Ovary (tissue), 9 donors: ENCODE data around the gene PPM1H. TPM values are rescaled to one million over a fixed set of nuclear protein-coding genes. Genes with fewer than 3 reads are reported as not detected.

Source experiments
- DNase-seq, 5 donors: peaks; one replicate each; pipeline ENCODE4 v3.0.0-alpha.2; 2019 to 2020
- H3K27ac ChIP-seq, 2 donors: fragments of 200-600 bp; one replicate each; pipeline versions ENCODE4 v1.5.1 to v1.8.0; 2019 to 2022
- H3K27me3 ChIP-seq: fragments of 200-600 bp; one replicate; pipeline ENCODE4 v1.8.0; 2022
- H3K36me3 ChIP-seq: fragments of 200-600 bp; sonication (generic); one replicate; pipeline ENCODE4 v1.5.1; 2019
- H3K4me1 ChIP-seq: one replicate; pipeline ENCODE4 v1.8.1; 2013; ENCODE audit warnings: mild to moderate bottlenecking, moderate library complexity; ENCODE audit not compliant: insufficient read depth
- H3K4me3 ChIP-seq: fragments of 200-600 bp; sonication (generic); one replicate; pipeline ENCODE4 v1.5.1; 2017
- H3K9me3 ChIP-seq, 2 donors: fragments of 200-600 bp in 1 of 2; sonication (generic) in 1 of 2; one replicate each; pipeline versions ENCODE4 v1.5.1 to v1.8.1; 2013 to 2019; ENCODE audit warnings: mild to moderate bottlenecking in 1 of 2, moderate library complexity in 1 of 2
- EP300 ChIP-seq: sonication (generic); formaldehyde crosslinking; IDR thresholded peaks from one replicate; pipeline ENCODE4 v1.6.1; 2017; ENCODE audit warnings: antibody characterized with exemption
- POLR2A ChIP-seq: fragments of 450-650 bp; IDR thresholded peaks from one replicate; pipeline ENCODE4 v1.6.1; 2017; ENCODE audit warnings: antibody characterized with exemption, mild to moderate bottlenecking, moderate library complexity
- WGBS, 3 donors: extraction: QIAGEN DNeasy Blood & Tissue Kit in 1 of 3; methylation state at CpG; one replicate each; pipeline versions ENCODE4 v1.1.5 to v1.1.7; 2013 to 2017; 5-methylcytosine and 5-hydroxymethylcytosine counted together
- intact Hi-C, 4 donors: fragments of 100-400 bp; cut with DNase I; formaldehyde crosslinking; loops; one replicate each; pipeline versions ENCODE4 v1.11.0 to v1.15.1; 2022 to 2023
- polyA plus RNA-seq, 2 donors: library from polyadenylated mRNA; stranded (reverse); fragments of 200-250 nt in 1 of 2; fragments of 350-450 nt in 1 of 2; fragmentation: Illumina TruSeq in 1 of 2; extraction: RNeasy Lipid Tissue Mini Kit (QIAGEN cat#74804) in 1 of 2; gene quantifications; one replicate each; pipeline ENCODE4 v1.2.3, GENCODE V29; 2013 to 2014
- total RNA-seq, 7 donors: library from RNA; depleted of rRNA in 2 of 7; stranded (reverse); fragments of >200 nt in 2 of 7; fragmentation: NEBNext Ultra II Directional in 3 of 7; extraction: Animal tissue kit (Norgen Biotek cat#: 25700) in 3 of 7; gene quantifications; one replicate each; pipeline versions ENCODE4 v1.1.0 to v1.2.4, GENCODE V29; 2016 to 2023
- TF ChIP-seq, protein P1 (sequence below), 3 donors: fragments of 450-650 bp in 2 of 3; fragments of 200-600 bp in 1 of 3; IDR thresholded peaks; one replicate each; pipeline versions ENCODE4 v1.5.1 to v1.8.0; 2016 to 2022; ENCODE audit warnings: antibody characterized with exemption in 3 of 3, mild to moderate bottlenecking in 1 of 3
- donor health status: DM: no; HTN: no; CAD: no; lungs with moderate emphysema.
- donor health status: DM: no; HTN: no; CAD: no.
- donor health status: Bipolar disorder and iron deficiency.
- donor health status: DM: yes; HTN: yes; CAD: no.
- donor health status: DM: no; HTN: no; CAD: no.
- donor health status: DM: yes; HTN: yes; CAD: no.

PPM1H gene
- total and polyA plus RNA-seq, 9 donors, result 1.6 to 45.4 (median 12.0) TPM

DNA sequence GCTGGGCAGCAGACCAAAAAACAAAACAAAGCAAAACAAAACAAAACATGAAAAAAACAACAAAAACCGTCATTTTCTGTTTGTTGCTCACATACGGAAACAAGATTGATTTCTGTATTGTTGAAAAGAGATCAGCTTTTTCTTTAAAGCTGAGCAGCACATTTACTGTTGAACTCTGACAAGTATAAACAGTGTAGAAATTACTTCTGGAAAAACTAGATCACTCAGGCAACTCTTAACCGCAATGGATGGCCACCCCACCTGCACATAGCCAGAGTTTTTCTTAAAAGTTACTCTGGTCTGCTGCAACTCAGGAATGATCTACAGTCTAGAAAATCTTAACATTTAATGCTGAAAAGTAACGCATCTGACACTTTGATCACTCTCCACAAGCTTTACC is 80.9 kb downstream of the PPM1H start:
- H3K27ac ChIP-seq, result no peak overlapping the region
- no peak for DNase-seq
- H3K27me3 ChIP-seq, result no peaks in the 10 kb centered on the region
- WGBS, 3 donors, result 29 to 54% (median 36%) methylated on average over 4 of the region's 4 CpGs
- H3K36me3 ChIP-seq, result no peaks in the 10 kb centered on the region
- TF ChIP-seq, protein P1, sequence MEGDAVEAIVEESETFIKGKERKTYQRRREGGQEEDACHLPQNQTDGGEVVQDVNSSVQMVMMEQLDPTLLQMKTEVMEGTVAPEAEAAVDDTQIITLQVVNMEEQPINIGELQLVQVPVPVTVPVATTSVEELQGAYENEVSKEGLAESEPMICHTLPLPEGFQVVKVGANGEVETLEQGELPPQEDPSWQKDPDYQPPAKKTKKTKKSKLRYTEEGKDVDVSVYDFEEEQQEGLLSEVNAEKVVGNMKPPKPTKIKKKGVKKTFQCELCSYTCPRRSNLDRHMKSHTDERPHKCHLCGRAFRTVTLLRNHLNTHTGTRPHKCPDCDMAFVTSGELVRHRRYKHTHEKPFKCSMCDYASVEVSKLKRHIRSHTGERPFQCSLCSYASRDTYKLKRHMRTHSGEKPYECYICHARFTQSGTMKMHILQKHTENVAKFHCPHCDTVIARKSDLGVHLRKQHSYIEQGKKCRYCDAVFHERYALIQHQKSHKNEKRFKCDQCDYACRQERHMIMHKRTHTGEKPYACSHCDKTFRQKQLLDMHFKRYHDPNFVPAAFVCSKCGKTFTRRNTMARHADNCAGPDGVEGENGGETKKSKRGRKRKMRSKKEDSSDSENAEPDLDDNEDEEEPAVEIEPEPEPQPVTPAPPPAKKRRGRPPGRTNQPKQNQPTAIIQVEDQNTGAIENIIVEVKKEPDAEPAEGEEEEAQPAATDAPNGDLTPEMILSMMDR (IDR thresholded peaks at IDR 0.05), result no peak
- no peak for TF ChIP-seq EP300
- TF ChIP-seq POLR2A, result no peak
- no peak overlapping the region for H3K4me3 ChIP-seq
- no peaks in the 10 kb centered on the region for H3K9me3 ChIP-seq
- peaks cover 6% of the 10 kb centered on the region for H3K4me1 ChIP-seq
- intact Hi-C loops, result no loop called here

DNA sequence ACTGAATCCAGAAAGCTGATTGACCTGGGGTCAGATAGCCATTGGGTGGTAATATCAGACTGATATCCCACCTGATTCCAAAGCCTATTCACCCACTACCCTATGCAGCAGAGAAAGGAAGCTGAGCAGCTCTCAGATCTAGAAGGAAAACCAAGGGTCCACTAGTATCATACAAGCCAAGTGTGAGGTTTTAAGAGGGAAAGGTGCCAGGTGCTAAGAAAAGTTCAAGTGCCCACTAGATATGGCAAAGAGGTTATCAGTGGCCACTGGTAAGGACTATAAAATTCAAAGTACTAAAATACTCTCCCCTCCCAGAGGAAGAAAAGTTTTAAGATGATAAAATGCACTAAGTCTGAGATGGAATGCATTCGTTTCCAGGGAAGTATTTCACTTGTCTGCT is 85.6 kb downstream of the PPM1H start:
- H3K27me3 ChIP-seq, result no peaks in the 10 kb centered on the region
- no peaks in the 10 kb centered on the region for H3K9me3 ChIP-seq
- H3K4me1 ChIP-seq, result peaks cover 6% of the 10 kb centered on the region
- H3K27ac ChIP-seq, result no peak overlapping the region
- DNase-seq, result no peak
- intact Hi-C loops, result no loop called here
- H3K36me3 ChIP-seq, result no peaks in the 10 kb centered on the region
- WGBS, 3 donors, result 44 to 67% (median 47%) methylated on average over 1 of the region's 1 CpG
- H3K4me3 ChIP-seq, result no peak overlapping the region
- TF ChIP-seq EP300 (no peak), POLR2A (no peak)
- TF ChIP-seq, protein P1 (IDR thresholded peaks at IDR 0.05), result no peak

DNA sequence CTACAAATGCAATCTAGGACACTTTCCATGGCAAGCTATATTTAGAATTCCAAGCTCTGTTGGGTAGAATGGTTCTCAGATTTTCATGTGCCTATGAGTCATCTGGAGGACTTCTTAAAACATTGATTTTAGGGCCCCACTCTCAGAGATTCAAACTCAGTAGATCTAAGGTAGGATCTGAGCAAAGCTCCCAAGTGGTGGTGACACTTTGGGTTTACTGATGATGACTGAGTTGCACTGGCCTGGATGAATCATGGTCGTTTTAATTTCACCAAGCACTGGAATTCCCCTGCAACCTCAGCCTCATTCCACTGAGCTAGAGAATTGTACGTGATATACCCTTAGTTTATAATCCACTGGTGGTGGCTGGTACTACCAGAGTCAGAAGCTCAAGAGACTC is 86.5 kb downstream of the PPM1H start:
- intact Hi-C loops, result no loop called here
- TF ChIP-seq, protein P1 (IDR thresholded peaks at IDR 0.05), result no peak
- no peak for TF ChIP-seq POLR2A
- TF ChIP-seq EP300, result no peak
- Histone ChIP-seq H3K9me3 (no peaks in the 10 kb centered on the region), H3K36me3 (no peaks in the 10 kb centered on the region), H3K27me3 (no peaks in the 10 kb centered on the region), H3K27ac (no peak overlapping the region), H3K4me3 (no peak overlapping the region), H3K4me1 (no peaks in the 10 kb centered on the region)
- DNase-seq, result no peak
- WGBS, 3 donors, result 70 to 77% (median 76%) methylated on average over 2 of the region's 2 CpGs

DNA sequence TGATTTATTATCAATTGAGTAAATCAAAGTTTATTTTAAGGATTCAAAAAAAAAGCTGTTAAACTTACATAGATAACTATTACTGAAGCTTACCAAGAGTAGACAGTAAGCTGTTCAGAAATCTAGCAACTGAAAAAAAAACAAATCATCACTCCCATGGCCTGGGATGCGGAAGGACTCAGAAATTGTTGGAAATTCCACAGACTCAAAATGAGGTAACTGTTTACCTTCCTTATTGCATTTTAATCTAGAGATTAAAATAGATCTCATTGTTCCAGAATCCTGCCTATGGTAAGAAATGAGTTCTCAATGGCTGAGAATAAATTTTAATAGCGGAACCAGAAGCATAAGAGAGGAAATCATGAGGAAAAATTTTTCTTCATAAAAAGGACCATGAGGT is 87.2 kb downstream of the PPM1H start:
- Histone ChIP-seq H3K36me3 (no peaks in the 10 kb centered on the region), H3K9me3 (no peaks in the 10 kb centered on the region), H3K27ac (no peak overlapping the region), H3K4me1 (no peaks in the 10 kb centered on the region), H3K4me3 (no peak overlapping the region), H3K27me3 (no peaks in the 10 kb centered on the region)
- DNase-seq, result no peak
- 93 to 94% (median 93%) methylated on average over 2 of the region's 2 CpGs for WGBS, 3 donors
- intact Hi-C loops, result no loop called here
- TF ChIP-seq, protein P1 (IDR thresholded peaks at IDR 0.05), result no peak

DNA sequence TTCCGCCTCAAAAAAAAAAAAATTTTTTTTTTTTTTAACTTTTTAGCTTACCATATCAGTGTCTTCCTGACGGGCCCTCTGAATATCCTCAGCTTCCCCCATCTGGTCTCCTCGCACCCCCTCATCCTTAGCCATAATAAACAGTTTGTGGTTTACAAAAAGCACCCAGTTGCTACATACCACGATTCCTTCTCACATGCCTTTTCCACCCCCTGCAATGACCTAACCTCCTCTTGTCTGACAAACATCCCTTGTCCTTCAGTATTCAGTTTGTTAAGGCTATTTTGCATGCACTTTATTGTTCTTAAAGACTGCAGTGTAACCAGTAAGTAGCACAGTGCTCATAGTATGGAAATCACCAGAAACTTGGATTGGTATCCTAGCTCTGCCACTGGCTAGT is 88.5 kb downstream of the PPM1H start:
- TF ChIP-seq POLR2A (no peak), EP300 (no peak)
- TF ChIP-seq, protein P1 (IDR thresholded peaks at IDR 0.05), result no peak
- WGBS, 3 donors, result 57 to 67% (median 62%) methylated on average over 4 of the region's 4 CpGs
- no peak overlapping the region for H3K4me3 ChIP-seq
- no peak overlapping the region for H3K27ac ChIP-seq
- H3K4me1 ChIP-seq, result no peaks in the 10 kb centered on the region
- no peak for DNase-seq
- H3K27me3 ChIP-seq, result no peaks in the 10 kb centered on the region
- no peaks in the 10 kb centered on the region for H3K9me3 ChIP-seq
- H3K36me3 ChIP-seq, result no peaks in the 10 kb centered on the region
- intact Hi-C loops, result no loop called here
